DND-41 (cell line): ENCODE data around the gene ZFHX3.

Experiments used
- ATAC-seq: fragments of 200-7000 bp; cut with Tn5 transposase; 3 replicates; pipeline ENCODE4 v1.9.1; 2021; ENCODE audit warnings: low read depth; ENCODE audit not compliant: insufficient read depth
- DNase-seq: peaks from one replicate; pipeline ENCODE4 v3.0.0-alpha.2; 2020
- H2AFZ ChIP-seq: 2 replicates; pipeline ENCODE4 v1.6.0; 2012; ENCODE audit warnings: low read depth, low read length
- H3K27ac ChIP-seq: 2 replicates; pipeline ENCODE4 v1.5.1; 2012; ENCODE audit warnings: low read length, inconsistent platforms
- H3K27me3 ChIP-seq: fragments of 200-600 bp; sonication (generic); 2 replicates; pipeline ENCODE4 v1.6.0; 2012; ENCODE audit warnings: low read length, mild to moderate bottlenecking, inconsistent platforms; ENCODE audit not compliant: insufficient read depth, poor library complexity
- H3K36me3 ChIP-seq: 2 replicates; pipeline ENCODE4 v1.5.1; 2012; ENCODE audit warnings: low read length, inconsistent platforms; ENCODE audit not compliant: insufficient read depth
- H3K4me1 ChIP-seq: 2 replicates; pipeline ENCODE4 v1.5.1; 2012; ENCODE audit warnings: mild to moderate bottlenecking, low read length; ENCODE audit not compliant: insufficient read depth
- H3K4me2 ChIP-seq: 2 replicates; pipeline ENCODE4 v1.6.0; 2012; ENCODE audit warnings: mild to moderate bottlenecking, moderate library complexity, low read length, inconsistent platforms; ENCODE audit not compliant: insufficient read depth
- H3K4me3 ChIP-seq, 2 experiments: fragments of 200-600 bp in 1 of 2; shearing (Covaris generic) in 1 of 2; 2 replicates each; pipeline ENCODE4 v1.5.1; 2012 to 2016; ENCODE audit warnings: inconsistent platforms in 2 of 2, low read length in 2 of 2, mild to moderate bottlenecking in 2 of 2, low read depth in 1 of 2, moderate library complexity in 1 of 2
- H3K79me2 ChIP-seq: 2 replicates; pipeline ENCODE4 v1.6.0; 2012; ENCODE audit warnings: low read length, inconsistent platforms; ENCODE audit not compliant: insufficient read depth
- H3K9ac ChIP-seq: 2 replicates; pipeline ENCODE4 v1.6.0; 2012; ENCODE audit warnings: low read depth, mild to moderate bottlenecking, inconsistent platforms, low read length, moderate library complexity
- H3K9me3 ChIP-seq: 2 replicates; pipeline ENCODE4 v1.5.1; 2012; ENCODE audit warnings: low read length, moderate library complexity, mild to moderate bottlenecking, inconsistent platforms; ENCODE audit not compliant: insufficient read depth, severe bottlenecking
- H4K20me1 ChIP-seq: 2 replicates; pipeline ENCODE4 v1.6.0; 2012; ENCODE audit warnings: low read length; ENCODE audit not compliant: insufficient read depth
- EZH2 ChIP-seq: IDR thresholded peaks from 3 replicates; pipeline ENCODE4 v1.6.1; 2012; ENCODE audit warnings: borderline replicate concordance, low read depth, mild to moderate bottlenecking, moderate library complexity, low read length, inconsistent platforms; ENCODE audit not compliant: severe bottlenecking
- TF ChIP-seq, protein P1 (sequence below): IDR thresholded peaks from 2 replicates; pipeline ENCODE4 v1.5.1; 2012; ENCODE audit warnings: borderline replicate concordance, low read length, moderate library complexity, mild to moderate bottlenecking; ENCODE audit not compliant: poor library complexity, severe bottlenecking; ENCODE audit errors: extremely low read depth

Gene ZFHX3

DNA sequence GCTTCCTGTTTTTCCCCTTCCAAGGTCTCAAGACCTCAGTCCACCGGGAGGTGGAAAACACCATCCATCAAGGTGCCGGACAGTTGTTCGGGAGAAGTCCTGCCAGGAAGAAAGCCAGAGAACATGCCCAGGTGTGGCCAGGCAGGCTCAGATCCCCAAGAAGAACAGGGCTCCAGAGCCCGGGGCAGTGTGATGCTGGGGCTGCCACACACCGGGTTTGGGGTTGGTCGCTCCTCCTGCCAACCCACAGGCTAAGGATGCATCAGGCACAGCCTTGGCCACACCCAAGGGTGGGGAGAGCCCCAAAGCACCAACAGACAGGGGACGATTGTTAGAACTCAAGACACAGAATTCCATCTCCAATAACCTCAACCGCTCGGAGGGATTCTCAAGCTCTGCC is 19.7 kb downstream of the ZFHX3 start:
- Histone ChIP-seq H3K4me3 (no peak overlapping the region), H3K27me3 (no peaks in the 10 kb centered on the region), H3K79me2 (no peaks in the 10 kb centered on the region), H4K20me1 (peaks cover 31% of the 10 kb centered on the region; the same call in 1 of the 2 replicates), H3K4me1 (no peaks in the 10 kb centered on the region), H3K4me2 (no peak overlapping the region), H2AFZ (no peak overlapping the region), H3K27ac (no peak overlapping the region), H3K9me3 (no peaks in the 10 kb centered on the region), H3K9ac (no peak overlapping the region), H3K36me3 (no peaks in the 10 kb centered on the region)
- no peak for DNase-seq
- no peak for ATAC-seq
- TF ChIP-seq EZH2 = no peak
- TF ChIP-seq, protein P1, sequence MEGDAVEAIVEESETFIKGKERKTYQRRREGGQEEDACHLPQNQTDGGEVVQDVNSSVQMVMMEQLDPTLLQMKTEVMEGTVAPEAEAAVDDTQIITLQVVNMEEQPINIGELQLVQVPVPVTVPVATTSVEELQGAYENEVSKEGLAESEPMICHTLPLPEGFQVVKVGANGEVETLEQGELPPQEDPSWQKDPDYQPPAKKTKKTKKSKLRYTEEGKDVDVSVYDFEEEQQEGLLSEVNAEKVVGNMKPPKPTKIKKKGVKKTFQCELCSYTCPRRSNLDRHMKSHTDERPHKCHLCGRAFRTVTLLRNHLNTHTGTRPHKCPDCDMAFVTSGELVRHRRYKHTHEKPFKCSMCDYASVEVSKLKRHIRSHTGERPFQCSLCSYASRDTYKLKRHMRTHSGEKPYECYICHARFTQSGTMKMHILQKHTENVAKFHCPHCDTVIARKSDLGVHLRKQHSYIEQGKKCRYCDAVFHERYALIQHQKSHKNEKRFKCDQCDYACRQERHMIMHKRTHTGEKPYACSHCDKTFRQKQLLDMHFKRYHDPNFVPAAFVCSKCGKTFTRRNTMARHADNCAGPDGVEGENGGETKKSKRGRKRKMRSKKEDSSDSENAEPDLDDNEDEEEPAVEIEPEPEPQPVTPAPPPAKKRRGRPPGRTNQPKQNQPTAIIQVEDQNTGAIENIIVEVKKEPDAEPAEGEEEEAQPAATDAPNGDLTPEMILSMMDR = no peak

DNA sequence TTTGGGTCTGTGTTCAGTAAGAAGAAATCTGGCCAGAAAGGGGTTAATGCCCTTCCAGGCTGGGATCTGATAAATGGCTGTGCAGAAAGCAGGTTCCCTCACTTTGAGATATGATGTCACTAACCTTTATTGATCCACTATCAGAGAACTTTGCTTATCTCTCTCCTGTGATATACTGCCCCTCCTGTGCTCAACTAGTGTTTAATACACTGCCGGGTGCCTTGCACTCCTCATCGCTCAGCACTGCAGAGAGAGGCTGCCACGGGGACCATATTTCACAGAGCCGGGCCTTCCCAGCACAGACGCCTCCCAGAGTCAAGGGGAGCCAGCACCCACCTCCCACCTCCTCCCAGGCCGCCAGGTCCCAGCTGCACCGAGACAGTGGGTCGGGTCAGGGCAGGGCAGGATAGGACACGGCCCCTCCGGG is 20.2 kb downstream of the ZFHX3 start:
- no peak overlapping the region for H3K9ac ChIP-seq
- H3K27ac ChIP-seq = no peak overlapping the region
- no peaks in the 10 kb centered on the region for H3K27me3 ChIP-seq
- H4K20me1 ChIP-seq = peaks cover 29% of the 10 kb centered on the region; the same call in 1 of the 2 replicates
- no peak for TF ChIP-seq EZH2
- TF ChIP-seq, protein P1 = no peak
- H3K9me3 ChIP-seq = no peaks in the 10 kb centered on the region
- no peaks in the 10 kb centered on the region for H3K79me2 ChIP-seq
- ATAC-seq (no peak), DNase-seq (no peak)
- H3K4me2 ChIP-seq = no peak overlapping the region
- no peak overlapping the region for H2AFZ ChIP-seq
- no peak overlapping the region for H3K4me3 ChIP-seq
- H3K36me3 ChIP-seq = no peaks in the 10 kb centered on the region
- H3K4me1 ChIP-seq = no peaks in the 10 kb centered on the region

DNA sequence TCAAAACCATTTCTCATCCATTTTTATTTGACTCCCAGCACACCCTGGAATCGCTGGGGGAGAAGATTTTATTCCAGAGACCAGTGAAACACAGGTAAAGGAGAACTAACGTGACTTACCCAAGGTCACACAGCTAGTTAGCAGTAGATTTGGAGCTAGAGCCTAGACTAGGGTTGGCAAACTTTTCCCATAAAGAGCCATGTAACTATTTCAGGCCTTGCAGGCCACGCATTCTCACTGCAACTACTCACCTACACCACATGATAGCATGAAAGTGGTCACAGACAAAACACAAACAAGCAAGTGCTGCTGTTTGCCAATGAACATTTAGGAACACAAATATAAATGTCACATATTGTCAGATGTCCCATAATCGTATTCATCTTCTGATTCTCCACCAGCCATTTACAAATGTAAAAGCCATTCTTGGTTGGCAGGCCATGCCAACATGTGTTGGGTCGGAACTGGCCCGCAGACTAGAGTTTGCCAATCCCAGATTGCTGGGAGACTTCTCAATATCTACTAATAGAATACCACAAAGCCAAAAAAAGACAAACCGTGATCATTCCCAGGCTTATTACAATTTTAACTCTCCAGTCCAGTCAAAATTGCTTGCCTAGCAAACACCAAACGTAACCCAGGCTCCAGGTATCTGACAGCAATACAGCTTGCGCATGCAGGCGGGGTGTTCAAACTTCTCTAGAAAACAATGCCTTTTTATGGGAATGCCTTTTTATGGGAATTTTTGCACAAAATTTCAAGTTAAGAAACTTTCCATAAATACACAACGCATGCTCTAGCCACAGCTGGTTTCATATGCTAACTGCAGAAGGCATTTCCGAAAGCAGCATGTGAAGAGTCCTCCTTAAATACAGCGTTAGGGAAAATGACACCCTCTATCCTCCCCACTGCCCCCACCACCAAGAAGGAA is 20.9 kb downstream of the ZFHX3 start:
- peaks cover 33% of the 10 kb centered on the region; the same call in 1 of the 2 replicates for H4K20me1 ChIP-seq
- no peaks in the 10 kb centered on the region for H3K27me3 ChIP-seq
- DNase-seq = no peak
- H3K9ac ChIP-seq = no peak overlapping the region
- H3K4me2 ChIP-seq = no peak overlapping the region
- H3K4me3 ChIP-seq = no peak overlapping the region
- H3K79me2 ChIP-seq = no peaks in the 10 kb centered on the region
- H3K27ac ChIP-seq = no peak overlapping the region
- no peak overlapping the region for H2AFZ ChIP-seq
- no peaks in the 10 kb centered on the region for H3K36me3 ChIP-seq
- no peaks in the 10 kb centered on the region for H3K4me1 ChIP-seq
- H3K9me3 ChIP-seq = no peaks in the 10 kb centered on the region
- no peak for ATAC-seq
- TF ChIP-seq EZH2 = no peak
- TF ChIP-seq, protein P1 = no peak
